Astrocyte (in vitro differentiated cells and primary cell): ENCODE measurements around the gene RUSC2. TPM values are rescaled to one million over a fixed set of nuclear protein-coding genes. Genes with fewer than 3 reads are reported as not detected.
"Not testable (repeated sequence)": the region's sequence is repeated elsewhere in the genome, so short reads cannot be mapped to it uniquely, and the experiment has no call there.

Experiments used
- DNase-seq: peaks from one replicate; pipeline ENCODE4 v3.0.0-alpha.2; 2010; ENCODE audit warnings: low read depth
- FAIRE-seq: peaks from 2 replicates; lab custom pipeline; 2011; peaks lifted over from hg19 to GRCh38; lab: Jason Lieb, UNC
- H2AFZ ChIP-seq: 2 replicates; pipeline ENCODE4 v1.6.0; 2012; ENCODE audit warnings: low read depth, low read length, inconsistent platforms
- H3K27ac ChIP-seq: 2 replicates; pipeline ENCODE4 v1.5.1; 2011; ENCODE audit warnings: low read depth, low read length, inconsistent platforms
- H3K27me3 ChIP-seq: 2 replicates; pipeline ENCODE4 v1.6.0; 2011; ENCODE audit warnings: low read length, inconsistent platforms; ENCODE audit not compliant: insufficient read depth
- H3K36me3 ChIP-seq: 2 replicates; pipeline ENCODE4 v1.5.1; 2011; ENCODE audit warnings: low read length, inconsistent platforms; ENCODE audit not compliant: insufficient read depth
- H3K4me1 ChIP-seq: 2 replicates; pipeline ENCODE4 v1.5.1; 2011; ENCODE audit warnings: low read length, inconsistent platforms; ENCODE audit not compliant: insufficient read depth
- H3K4me2 ChIP-seq: 2 replicates; pipeline ENCODE4 v1.6.0; 2012; ENCODE audit warnings: low read length, inconsistent platforms
- H3K4me3 ChIP-seq: 2 replicates; pipeline ENCODE4 v1.5.1; 2011; ENCODE audit warnings: low read depth, mild to moderate bottlenecking, low read length, inconsistent platforms; ENCODE audit not compliant: insufficient read depth
- H3K79me2 ChIP-seq: 2 replicates; pipeline ENCODE4 v1.6.0; 2012; ENCODE audit warnings: mild to moderate bottlenecking, low read length, inconsistent platforms; ENCODE audit not compliant: insufficient read depth
- H3K9ac ChIP-seq: 2 replicates; pipeline ENCODE4 v1.6.0; 2012; ENCODE audit warnings: mild to moderate bottlenecking, low read length, inconsistent platforms
- H3K9me3 ChIP-seq: 2 replicates; pipeline ENCODE4 v1.5.1; 2012; ENCODE audit warnings: low read depth, mild to moderate bottlenecking, low read length, inconsistent platforms; ENCODE audit not compliant: insufficient read depth
- H4K20me1 ChIP-seq: 2 replicates; pipeline ENCODE4 v1.6.0; 2012; ENCODE audit warnings: low read length, inconsistent platforms; ENCODE audit not compliant: insufficient read depth
- H3K27ac Mint-ChIP-seq: one replicate; pipeline ENCODE4 v1.8.0; 2021; ENCODE audit warnings: mild to moderate bottlenecking, mixed read lengths; ENCODE audit not compliant: unreplicated experiment
- H3K27me3 Mint-ChIP-seq: one replicate; pipeline ENCODE4 v1.8.0; 2021; ENCODE audit warnings: low read depth, mixed read lengths; ENCODE audit not compliant: unreplicated experiment
- H3K36me3 Mint-ChIP-seq: one replicate; pipeline ENCODE4 v1.8.0; 2021; ENCODE audit warnings: low read depth, mixed read lengths; ENCODE audit not compliant: unreplicated experiment
- H3K4me1 Mint-ChIP-seq: one replicate; pipeline ENCODE4 v1.8.0; 2021; ENCODE audit warnings: low read depth, mixed read lengths; ENCODE audit not compliant: unreplicated experiment
- H3K4me3 Mint-ChIP-seq: one replicate; pipeline ENCODE4 v1.8.0; 2021; ENCODE audit warnings: mild to moderate bottlenecking, moderate library complexity, mixed read lengths; ENCODE audit not compliant: unreplicated experiment
- H3K9me3 Mint-ChIP-seq: one replicate; pipeline ENCODE4 v1.8.0; 2021; ENCODE audit warnings: mild to moderate bottlenecking, mixed read lengths; ENCODE audit not compliant: unreplicated experiment
- EZH2 ChIP-seq: IDR thresholded peaks from 2 replicates; pipeline ENCODE4 v1.6.1; 2012; ENCODE audit warnings: mild to moderate bottlenecking, low read length, inconsistent platforms; ENCODE audit not compliant: insufficient read depth
- total RNA-seq: library from RNA; stranded (reverse); gene quantifications from 2 replicates; pipeline ENCODE4 v1.2.1, GENCODE V29; 2021
- TF ChIP-seq, protein P1 (sequence below): IDR thresholded peaks from 2 replicates; pipeline ENCODE4 v1.5.1; 2011; ENCODE audit warnings: low read depth, mild to moderate bottlenecking, inconsistent platforms, low read length, moderate library complexity; ENCODE audit not compliant: insufficient read depth

The RUSC2 gene
- total RNA-seq, 1 donor from 2014 or later: 63.8 TPM

DNA sequence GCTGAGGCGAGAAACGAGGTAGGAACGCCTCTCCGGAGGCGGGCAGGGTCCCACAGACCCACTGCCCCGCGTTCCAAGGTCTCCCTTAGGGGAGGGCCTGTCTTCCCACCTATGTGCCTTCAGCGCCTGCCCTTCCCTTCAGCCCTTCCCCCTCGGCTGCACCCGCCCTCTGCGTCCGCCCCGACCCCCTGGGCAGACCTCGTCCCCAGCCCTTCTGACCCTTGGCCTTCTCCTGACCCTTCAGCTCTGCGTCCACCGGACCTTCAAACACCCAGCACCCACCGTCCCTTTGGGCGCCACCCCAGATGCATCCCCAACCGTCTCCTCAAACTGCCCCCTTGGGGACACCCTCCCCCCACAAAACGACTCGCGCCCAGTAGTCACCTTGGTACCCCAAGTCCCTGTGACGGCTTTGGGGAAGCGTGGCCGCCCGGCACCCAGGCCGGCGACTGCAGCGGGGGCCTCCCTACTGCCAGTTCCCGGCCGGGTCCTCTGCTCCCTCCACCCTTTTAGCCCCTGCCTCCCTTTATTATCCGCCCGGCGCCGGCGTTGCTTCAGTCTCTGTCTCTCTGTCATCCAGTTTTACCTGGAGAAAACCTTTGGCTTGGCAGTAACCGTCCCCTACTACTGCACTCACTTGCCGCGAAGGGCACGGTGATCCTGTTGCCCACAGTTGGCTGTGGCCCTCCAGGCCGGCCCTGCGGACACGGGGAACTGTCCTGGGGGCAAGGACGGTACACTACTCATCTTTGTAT, 421 bp downstream of the RUSC2 start:
- Histone ChIP-seq H3K9me3 (no peaks in the 10 kb centered on the region), H3K27me3 (no peaks in the 10 kb centered on the region), H4K20me1 (peaks cover 11% of the 10 kb centered on the region), H3K4me2 (peak overlapping the region; percentile 93), H3K27ac (peak overlapping the region; percentile 91), H3K4me1 (peaks cover 20% of the 10 kb centered on the region), H2AFZ (peak overlapping the region; percentile 65), H3K36me3 (no peaks in the 10 kb centered on the region), H3K79me2 (peaks cover 66% of the 10 kb centered on the region), H3K9ac (peak overlapping the region; percentile 97), H3K4me3 (peak overlapping the region; percentile 90)
- no peak for TF ChIP-seq EZH2
- TF ChIP-seq, protein P1, sequence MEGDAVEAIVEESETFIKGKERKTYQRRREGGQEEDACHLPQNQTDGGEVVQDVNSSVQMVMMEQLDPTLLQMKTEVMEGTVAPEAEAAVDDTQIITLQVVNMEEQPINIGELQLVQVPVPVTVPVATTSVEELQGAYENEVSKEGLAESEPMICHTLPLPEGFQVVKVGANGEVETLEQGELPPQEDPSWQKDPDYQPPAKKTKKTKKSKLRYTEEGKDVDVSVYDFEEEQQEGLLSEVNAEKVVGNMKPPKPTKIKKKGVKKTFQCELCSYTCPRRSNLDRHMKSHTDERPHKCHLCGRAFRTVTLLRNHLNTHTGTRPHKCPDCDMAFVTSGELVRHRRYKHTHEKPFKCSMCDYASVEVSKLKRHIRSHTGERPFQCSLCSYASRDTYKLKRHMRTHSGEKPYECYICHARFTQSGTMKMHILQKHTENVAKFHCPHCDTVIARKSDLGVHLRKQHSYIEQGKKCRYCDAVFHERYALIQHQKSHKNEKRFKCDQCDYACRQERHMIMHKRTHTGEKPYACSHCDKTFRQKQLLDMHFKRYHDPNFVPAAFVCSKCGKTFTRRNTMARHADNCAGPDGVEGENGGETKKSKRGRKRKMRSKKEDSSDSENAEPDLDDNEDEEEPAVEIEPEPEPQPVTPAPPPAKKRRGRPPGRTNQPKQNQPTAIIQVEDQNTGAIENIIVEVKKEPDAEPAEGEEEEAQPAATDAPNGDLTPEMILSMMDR: peak; percentile 3
- H3K9me3 Mint-ChIP-seq: peaks cover 2% of the 10 kb centered on the region
- H3K4me1 Mint-ChIP-seq: peaks cover 14% of the 10 kb centered on the region
- peak overlapping the region; percentile 97 for H3K27ac Mint-ChIP-seq
- peaks cover 4% of the 10 kb centered on the region for H3K36me3 Mint-ChIP-seq
- no peak for FAIRE-seq
- peak overlapping the region; percentile 97 for H3K4me3 Mint-ChIP-seq
- no peaks in the 10 kb centered on the region for H3K27me3 Mint-ChIP-seq
- DNase-seq: no peak

GRCh38 chr9:35490910-35491465, 1.1 kb downstream of the RUSC2 start:
- Mint-ChIP-seq H3K4me3 (peak overlapping the region; percentile 97), H3K27me3 (no peaks in the 10 kb centered on the region), H3K4me1 (peaks cover 19% of the 10 kb centered on the region), H3K9me3 (peaks cover 2% of the 10 kb centered on the region), H3K27ac (peak overlapping the region; percentile 97), H3K36me3 (peaks cover 8% of the 10 kb centered on the region)
- Histone ChIP-seq H3K4me3 (peak overlapping the region; percentile 90), H3K27ac (peak overlapping the region; percentile 91), H3K4me2 (peak overlapping the region; percentile 93), H3K36me3 (no peaks in the 10 kb centered on the region), H3K9ac (peak overlapping the region; percentile 97), H3K4me1 (peaks cover 20% of the 10 kb centered on the region), H2AFZ (peak overlapping the region; percentile 65), H3K27me3 (no peaks in the 10 kb centered on the region), H3K79me2 (peaks cover 73% of the 10 kb centered on the region), H3K9me3 (no peaks in the 10 kb centered on the region), H4K20me1 (peaks cover 18% of the 10 kb centered on the region)
- FAIRE-seq (no peak), DNase-seq (peak; percentile 57)
- TF ChIP-seq, protein P1: no peak
- TF ChIP-seq EZH2: no peak

- not testable (repeated sequence) for H3K27me3 ChIP-seq, H3K9me3 ChIP-seq, H3K4me3 Mint-ChIP-seq, DNase-seq, H3K4me3 ChIP-seq, H3K9me3 Mint-ChIP-seq, H3K9ac ChIP-seq, H3K27me3 Mint-ChIP-seq, H3K36me3 ChIP-seq, FAIRE-seq, H3K27ac Mint-ChIP-seq, H2AFZ ChIP-seq, H3K27ac ChIP-seq
- Histone ChIP-seq H3K4me1 (peaks cover 20% of the 10 kb centered on the region), H3K4me2 (peak overlapping the region; percentile 93), H4K20me1 (peaks cover 35% of the 10 kb centered on the region), H3K79me2 (peaks cover 94% of the 10 kb centered on the region)
- peaks cover 14% of the 10 kb centered on the region for H3K4me1 Mint-ChIP-seq
- H3K36me3 Mint-ChIP-seq: peaks cover 22% of the 10 kb centered on the region
Measured at GRCh38 chr9:35493119-35493518, 3.2 kb downstream of the RUSC2 start.
